Mesenchymal stem cell (in vitro differentiated cells and primary cell): ENCODE results near the gene MBD3.
A peak's percentile ranks its signal among the peaks of the same experiment; 100 is the strongest.

Experiments used
- DNase-seq: peaks from one replicate; pipeline ENCODE4 v3.0.0-alpha.2; 2013
- H2AFZ ChIP-seq: one replicate; pipeline ENCODE4 v1.6.1; 2013; ENCODE audit warnings: low read depth, mild to moderate bottlenecking, control low read depth, inconsistent platforms, low read length, moderate library complexity
- H2AK5ac ChIP-seq: 2 replicates; pipeline ENCODE4 v1.6.1; 2013; ENCODE audit warnings: low read length, moderate library complexity, mild to moderate bottlenecking, inconsistent platforms; ENCODE audit not compliant: severe bottlenecking
- H2BK120ac ChIP-seq: one replicate; pipeline ENCODE4 v1.6.1; 2013; ENCODE audit warnings: low read depth, mild to moderate bottlenecking, inconsistent platforms, low read length, moderate library complexity
- H2BK12ac ChIP-seq, 2 experiments: one replicate each; pipeline ENCODE4 v1.6.1; 2013; ENCODE audit warnings: inconsistent platforms in 2 of 2, low read length in 2 of 2, mild to moderate bottlenecking in 2 of 2, moderate library complexity in 2 of 2, control low read depth in 1 of 2
- H2BK15ac ChIP-seq: one replicate; pipeline ENCODE4 v1.6.1; 2013; ENCODE audit warnings: mild to moderate bottlenecking, low read depth, inconsistent platforms; ENCODE audit not compliant: poor library complexity, severe bottlenecking
- H2BK5ac ChIP-seq: 2 replicates; pipeline ENCODE4 v1.6.1; 2013; ENCODE audit warnings: low read depth, mild to moderate bottlenecking, low read length, control low read depth, inconsistent platforms; ENCODE audit not compliant: poor library complexity, severe bottlenecking
- H3K14ac ChIP-seq, 2 experiments: one replicate each; pipeline ENCODE4 v1.6.1; 2013; ENCODE audit warnings: inconsistent platforms in 2 of 2, low read length in 2 of 2, control low read depth in 1 of 2, mild to moderate bottlenecking in 1 of 2, moderate library complexity in 1 of 2
- H3K18ac ChIP-seq, 2 experiments: one replicate each; pipeline ENCODE4 v1.6.1; 2013; ENCODE audit warnings: inconsistent platforms in 2 of 2, low read length in 2 of 2, control low read depth in 1 of 2, low read depth in 1 of 2, mild to moderate bottlenecking in 1 of 2
- H3K23ac ChIP-seq, 2 experiments: one replicate each; pipeline ENCODE4 v1.6.1; 2013; ENCODE audit warnings: inconsistent platforms in 2 of 2, low read length in 2 of 2, mild to moderate bottlenecking in 2 of 2, moderate library complexity in 2 of 2, control low read depth in 1 of 2
- H3K27ac ChIP-seq: 2 replicates; pipeline ENCODE4 v1.5.1; 2013; ENCODE audit warnings: mild to moderate bottlenecking, moderate library complexity, low read length, control low read depth, inconsistent platforms; ENCODE audit not compliant: poor library complexity, severe bottlenecking
- H3K27me3 ChIP-seq, 2 experiments: 2 replicates each; pipeline versions ENCODE4 v1.6.1 to v1.7.0; 2013; ENCODE audit warnings: low read length in 2 of 2, mild to moderate bottlenecking in 2 of 2, moderate library complexity in 2 of 2, control low read depth in 1 of 2, inconsistent platforms in 1 of 2; ENCODE audit not compliant: control insufficient read depth in 1 of 2, insufficient read depth in 1 of 2
- H3K36me3 ChIP-seq, 2 experiments: 2 replicates each; pipeline versions ENCODE4 v1.6.1 to v1.7.0; 2013; ENCODE audit warnings: low read length in 2 of 2, control low read depth in 1 of 2, inconsistent platforms in 1 of 2, low read depth in 1 of 2, mild to moderate bottlenecking in 1 of 2; ENCODE audit not compliant: insufficient read depth in 2 of 2, control insufficient read depth in 1 of 2
- H3K4ac ChIP-seq, 2 experiments: one replicate each; pipeline ENCODE4 v1.6.1; 2013; ENCODE audit warnings: inconsistent platforms in 2 of 2, low read length in 2 of 2, mild to moderate bottlenecking in 2 of 2, moderate library complexity in 2 of 2, control low read depth in 1 of 2, low read depth in 1 of 2
- H3K4me1 ChIP-seq: 2 replicates; pipeline ENCODE4 v1.6.1; 2013; ENCODE audit warnings: low read depth, low read length, control low read depth; ENCODE audit not compliant: control insufficient read depth, insufficient read depth
- H3K4me2 ChIP-seq: 2 replicates; pipeline ENCODE4 v1.6.1; 2013; ENCODE audit warnings: low read length, mild to moderate bottlenecking, inconsistent platforms; ENCODE audit not compliant: poor library complexity, severe bottlenecking
- H3K4me3 ChIP-seq, 2 experiments: 2 replicates each; pipeline versions ENCODE4 v1.5.1 to v1.7.0; 2013; ENCODE audit warnings: low read length in 2 of 2, mild to moderate bottlenecking in 2 of 2, control low read depth in 1 of 2, low read depth in 1 of 2; ENCODE audit not compliant: insufficient read depth in 1 of 2
- H3K79me1 ChIP-seq: replicated peaks from 2 replicates; pipeline ENCODE4 v1.6.1; 2013; ENCODE audit warnings: mild to moderate bottlenecking, control low read depth, low read length, inconsistent platforms; ENCODE audit not compliant: poor library complexity, severe bottlenecking
- H3K9ac ChIP-seq: 2 replicates; pipeline ENCODE4 v1.7.0; 2013; ENCODE audit warnings: mild to moderate bottlenecking, low read length, moderate library complexity
- H3K9me3 ChIP-seq: 2 replicates; pipeline ENCODE4 v1.7.0; 2013; ENCODE audit warnings: mild to moderate bottlenecking, low read length; ENCODE audit not compliant: control insufficient read depth
- H4K8ac ChIP-seq: one replicate; pipeline ENCODE4 v1.6.1; 2013; ENCODE audit warnings: inconsistent platforms, mild to moderate bottlenecking, low read length, moderate library complexity
- H4K91ac ChIP-seq: one replicate; pipeline ENCODE4 v1.6.1; 2013; ENCODE audit warnings: mild to moderate bottlenecking, low read length, inconsistent platforms
- WGBS: methylation state at CpG from one replicate; pipeline ENCODE4 v1.1.7; 2013; ENCODE audit warnings: mixed read lengths; 5-methylcytosine and 5-hydroxymethylcytosine counted together

The MBD3 gene

GRCh38 chr19:1580957-1581356 is 11.7 kb downstream of the MBD3 start:
- no peak overlapping the region for H3K4ac ChIP-seq

GRCh38 chr19:1580382-1580781 is 12.3 kb downstream of the MBD3 start:
- no peak overlapping the region for H3K27ac ChIP-seq
- H4K91ac ChIP-seq = no peak overlapping the region
- H2AK5ac ChIP-seq = no peak overlapping the region
- no peak overlapping the region for H3K9ac ChIP-seq
- WGBS = 98% methylated on average over 20 of the region's 20 CpGs
- H3K4ac ChIP-seq = no peak overlapping the region
- H2BK12ac ChIP-seq = no peak overlapping the region
- peaks cover 66 to 90% of the 10 kb centered on the region in 2 experiments for H3K36me3 ChIP-seq
- peaks cover 48% of the 10 kb centered on the region for H3K79me1 ChIP-seq
- no peak overlapping the region for H3K23ac ChIP-seq
- no peak for DNase-seq
- H3K27me3 ChIP-seq = no peaks in the 10 kb centered on the region
- H3K18ac ChIP-seq = no peak overlapping the region
- H3K14ac ChIP-seq = no peak overlapping the region
- H3K4me3 ChIP-seq = no peak overlapping the region
- H3K9me3 ChIP-seq = no peaks in the 10 kb centered on the region
- no peaks in the 10 kb centered on the region for H3K4me1 ChIP-seq
- no peak overlapping the region for H4K8ac ChIP-seq
- no peak overlapping the region for H3K4me2 ChIP-seq
- no peak overlapping the region for H2AFZ ChIP-seq
- no peak overlapping the region for H2BK15ac ChIP-seq
- no peak overlapping the region for H2BK5ac ChIP-seq
- no peak overlapping the region for H2BK120ac ChIP-seq

More at GRCh38 chr19:1580957-1581356, 11.7 kb downstream of the MBD3 start:
- Histone ChIP-seq H3K18ac (no peak overlapping the region), H3K27ac (no peak overlapping the region), H3K4me2 (no peak overlapping the region), H3K4me1 (no peaks in the 10 kb centered on the region), H3K9me3 (no peaks in the 10 kb centered on the region), H3K36me3 (peaks cover 66 to 91% of the 10 kb centered on the region in 2 experiments), H3K23ac (no peak overlapping the region), H3K9ac (no peak overlapping the region), H3K79me1 (peaks cover 48% of the 10 kb centered on the region), H2AK5ac (no peak overlapping the region), H3K4me3 (no peak overlapping the region), H2BK120ac (no peak overlapping the region), H2BK5ac (no peak overlapping the region), H2AFZ (no peak overlapping the region), H2BK15ac (no peak overlapping the region), H3K27me3 (no peaks in the 10 kb centered on the region), H4K91ac (no peak overlapping the region), H2BK12ac (no peak overlapping the region), H4K8ac (no peak overlapping the region), H3K14ac (no peak overlapping the region)
- no peak for DNase-seq
- WGBS = 97% methylated on average over 22 of the region's 22 CpGs

- no peak overlapping the region for H2BK15ac ChIP-seq
- peaks cover 39% of the 10 kb centered on the region for H3K79me1 ChIP-seq
- no peak for DNase-seq
- peak overlapping the region; percentile 53 for H4K91ac ChIP-seq
- no peak overlapping the region for H2AK5ac ChIP-seq
- H2AFZ ChIP-seq = no peak overlapping the region
- H4K8ac ChIP-seq = no peak overlapping the region
- H3K4ac ChIP-seq = no peak overlapping the region
- H2BK5ac ChIP-seq = no peak overlapping the region
- H3K9ac ChIP-seq = no peak overlapping the region
- no peak overlapping the region for H3K4me3 ChIP-seq
- no peak overlapping the region for H3K23ac ChIP-seq
- H3K14ac ChIP-seq = no peak overlapping the region
- H3K9me3 ChIP-seq = no peaks in the 10 kb centered on the region
- no peak overlapping the region for H3K4me2 ChIP-seq
- H3K18ac ChIP-seq = no peak overlapping the region
- no peak overlapping the region for H3K27ac ChIP-seq
- peaks cover 64 to 86% of the 10 kb centered on the region in 2 experiments for H3K36me3 ChIP-seq
- H3K4me1 ChIP-seq = no peaks in the 10 kb centered on the region
- 96% methylated on average over 20 of the region's 20 CpGs for WGBS
- H3K27me3 ChIP-seq = no peaks in the 10 kb centered on the region
- H2BK12ac ChIP-seq = no peak overlapping the region
- no peak overlapping the region for H2BK120ac ChIP-seq
Measured at GRCh38 chr19:1579222-1579621, 13.4 kb downstream of the MBD3 start.

GRCh38 chr19:1577929-1578618 is 14.6 kb downstream of the MBD3 start:
- 95% methylated on average over 46 of the region's 49 CpGs for WGBS
- Histone ChIP-seq H3K79me1 (peaks cover 33% of the 10 kb centered on the region), H3K4ac (no peak overlapping the region), H3K4me1 (no peaks in the 10 kb centered on the region), H3K27ac (no peak overlapping the region), H3K4me2 (no peak overlapping the region), H3K27me3 (no peaks in the 10 kb centered on the region), H2BK15ac (no peak overlapping the region), H3K9me3 (no peaks in the 10 kb centered on the region), H3K9ac (no peak overlapping the region), H2BK5ac (no peak overlapping the region), H3K14ac (no peak overlapping the region), H3K36me3 (peaks cover 54 to 81% of the 10 kb centered on the region in 2 experiments), H2BK12ac (no peak overlapping the region), H4K91ac (no peak overlapping the region), H2AK5ac (no peak overlapping the region), H3K4me3 (no peak overlapping the region), H3K23ac (no peak overlapping the region), H3K18ac (no peak overlapping the region), H2AFZ (no peak overlapping the region), H2BK120ac (no peak overlapping the region), H4K8ac (no peak overlapping the region)
- no peak for DNase-seq
